Kidney glomerular epithelial cell (primary cell): Measurements from ENCODE around the gene MINK1.

Experiments
- DNase-seq: peaks from one replicate; lab custom pipeline; 2025; lab: John Stamatoyannopoulos, UW

Gene MINK1

GRCh38 chr17:4833178-4833940 lies at the start of gene MINK1:
Gene MINK1, plus strand, starts transcription at chr17:4833340. Its CDS starts 244 bp downstream, at chr17:4833584.
- DNase-seq = peak; percentile 85

- no peak for DNase-seq
Observed at GRCh38 chr17:4785311-4786105, 47.6 kb upstream of the MINK1 start.

GRCh38 chr17:4786106-4786511 lies 47.0 kb upstream of the MINK1 start, which contains the start of gene VMO1:
Gene VMO1, minus strand, starts transcription at chr17:4786364. Its CDS starts 12 bp downstream, at chr17:4786352.
- DNase-seq = no peak

GRCh38 chr17:4786516-4786915 lies 46.6 kb upstream of the MINK1 start:
- DNase-seq = no peak

DNA sequence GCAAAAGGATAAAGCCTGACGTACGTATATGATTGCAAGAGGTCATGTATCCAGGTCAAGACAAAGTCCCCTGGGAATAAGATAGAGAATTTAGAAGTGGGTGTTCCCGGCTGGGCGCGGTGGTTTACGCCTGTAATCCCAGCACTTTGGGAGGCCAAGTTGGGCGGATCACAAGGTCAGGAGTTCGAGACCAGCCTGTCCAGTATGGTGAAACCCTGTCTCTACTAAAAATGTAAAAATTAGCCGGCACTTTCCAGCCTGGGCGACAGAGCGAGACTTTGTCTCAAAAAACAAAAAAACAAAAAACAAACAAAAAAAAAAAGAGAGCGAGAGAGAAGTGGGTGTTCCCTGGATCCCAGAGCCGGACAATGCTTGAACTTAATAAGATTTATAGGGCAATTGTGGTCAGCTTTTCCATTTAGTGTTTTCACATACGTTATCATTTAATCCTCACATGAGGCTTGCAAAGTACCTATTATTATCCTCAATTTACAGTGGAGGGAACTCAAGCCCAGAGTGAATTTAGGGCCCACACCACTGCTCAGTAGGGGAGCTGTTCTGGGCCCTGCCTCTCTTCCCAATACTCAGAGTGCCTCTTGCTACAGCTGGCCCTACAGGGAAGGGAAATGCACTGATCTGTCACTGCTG lies 44.9 kb upstream of the MINK1 start:
- DNase-seq = no peak

DNA sequence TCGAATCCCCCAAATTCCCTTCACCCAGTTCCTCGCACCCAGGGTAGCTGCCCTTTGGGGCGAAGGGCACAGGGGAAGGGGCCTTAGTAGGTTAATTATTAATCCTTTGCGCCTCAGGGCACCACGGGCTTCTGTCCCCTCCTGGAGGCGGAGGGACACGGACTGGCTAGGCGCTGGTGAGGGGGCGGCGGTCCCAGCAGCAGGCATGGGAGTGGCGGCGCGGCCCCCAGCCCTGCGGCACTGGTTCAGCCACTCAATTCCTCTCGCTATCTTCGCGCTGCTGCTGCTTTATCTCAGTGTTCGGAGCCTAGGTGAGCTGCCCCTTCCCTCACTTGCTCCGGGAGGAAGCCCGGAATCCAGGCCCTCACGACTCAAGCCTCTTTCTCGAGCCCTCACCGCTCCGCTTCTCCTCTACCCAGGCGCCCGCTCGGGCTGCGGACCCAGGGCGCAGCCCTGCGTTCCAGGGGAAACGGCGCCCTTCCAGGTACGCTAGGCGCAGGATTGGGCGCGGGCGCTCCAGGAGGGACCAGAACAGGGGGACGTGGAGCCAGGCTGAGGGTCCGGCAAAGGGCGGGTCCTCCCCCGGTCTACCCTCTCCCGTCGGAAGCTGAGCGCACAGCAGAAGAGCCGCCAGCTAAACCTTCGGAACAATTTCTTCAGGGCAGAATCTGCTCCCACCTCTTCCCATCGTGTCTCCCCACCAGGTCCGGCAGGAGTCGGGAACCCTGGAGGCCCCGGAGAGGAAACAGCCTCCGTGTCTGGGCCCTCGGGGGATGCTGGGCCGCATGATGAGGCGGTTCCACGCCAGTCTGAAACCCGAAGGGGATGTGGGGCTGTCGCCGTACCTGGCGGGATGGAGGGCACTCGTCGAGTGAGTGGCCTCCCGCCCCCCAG lies 44.1 kb upstream of the MINK1 start, which contains the start of gene GLTPD2:
TSS of gene GLTPD2 (plus strand) at position 158 of the 894 bp plus-strand sequence. CDS start at position 206, 48 bp downstream.
- no peak for DNase-seq

- DNase-seq = peak; percentile 48
Observed at GRCh38 chr17:4789701-4789950, 43.5 kb upstream of the MINK1 start.

- DNase-seq = peak; percentile 83
Observed at GRCh38 chr17:4789951-4790704, 43.0 kb upstream of the MINK1 start.

DNA sequence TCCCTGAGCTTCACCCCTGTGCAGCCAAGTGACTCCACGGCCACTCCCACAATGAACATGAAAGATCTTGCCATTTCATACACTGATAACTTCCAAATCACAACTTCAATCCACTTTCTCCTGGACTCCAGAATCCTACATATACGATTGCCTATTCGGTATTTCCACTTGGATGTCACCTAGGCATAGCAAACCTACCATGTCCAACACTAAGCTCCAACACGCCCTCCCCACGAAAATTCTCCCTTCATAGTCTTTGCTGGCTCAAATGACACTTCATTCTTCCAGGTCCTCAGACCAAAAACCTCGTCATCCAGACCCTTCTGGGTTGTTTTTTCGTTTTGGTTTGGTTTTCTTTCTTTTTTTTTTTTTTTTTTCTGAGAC lies 42.4 kb upstream of the MINK1 start:
- DNase-seq = no peak

DNA sequence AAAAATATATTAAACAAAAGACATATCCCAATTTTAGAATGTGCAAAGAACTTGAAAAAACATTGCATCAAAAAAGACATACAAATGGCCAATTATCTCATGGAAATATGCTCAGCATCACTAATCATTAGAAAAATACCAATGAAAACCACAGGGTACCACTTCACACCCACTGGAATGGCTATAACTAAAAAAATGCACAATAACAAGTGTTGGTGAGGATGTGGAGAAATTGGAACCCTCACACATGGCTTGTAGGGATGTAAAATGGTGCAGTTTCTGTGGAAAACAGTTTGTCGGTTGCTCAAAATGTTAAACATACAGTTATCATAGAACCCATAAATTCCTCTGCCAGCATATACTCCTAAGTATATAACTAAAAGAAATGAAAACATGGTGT lies 38.0 kb upstream of the MINK1 start:
- no peak for DNase-seq

GRCh38 chr17:4796552-4796920 lies 36.6 kb upstream of the MINK1 start:
- peak; percentile 14 for DNase-seq

DNA sequence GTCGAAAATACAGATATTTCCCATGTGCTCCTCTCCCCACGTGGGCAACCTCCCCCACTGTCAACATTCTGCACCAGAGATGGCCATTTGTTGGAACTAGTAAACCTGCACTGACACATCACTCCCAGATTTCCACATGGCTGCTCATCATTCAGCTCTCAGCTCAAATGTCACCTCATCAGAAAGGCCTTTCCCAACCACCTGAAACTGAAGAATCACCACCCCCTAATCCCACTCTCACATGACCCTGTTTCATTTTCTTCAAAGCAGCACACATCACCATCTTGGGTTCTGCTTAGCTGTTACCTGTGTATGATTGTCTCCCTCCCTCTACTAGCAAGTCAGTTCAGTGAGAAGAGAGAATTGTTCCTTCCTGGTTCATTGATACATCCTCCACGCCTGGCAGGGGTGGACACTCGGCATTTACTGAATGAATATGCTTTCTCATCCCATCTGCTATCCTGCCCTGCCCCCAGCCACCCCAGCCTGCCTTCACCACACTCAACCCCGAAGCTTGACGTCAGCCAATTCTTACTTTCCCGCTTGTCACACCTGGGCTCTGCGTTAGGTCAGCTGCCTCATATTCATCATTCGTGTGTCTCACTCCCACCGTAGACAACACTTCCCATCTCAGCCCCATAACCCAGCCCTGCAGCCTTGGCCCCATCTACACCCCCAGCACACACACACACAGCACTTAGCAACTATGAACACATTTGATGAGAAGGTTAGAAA lies 32.5 kb upstream of the MINK1 start:
- peak; percentile 31 for DNase-seq

- DNase-seq = no peak
Observed at GRCh38 chr17:4802228-4802627, 30.9 kb upstream of the MINK1 start, which contains the start of gene C17orf114. Gene C17orf114, minus strand, starts transcription at chr17:4802328.

DNA sequence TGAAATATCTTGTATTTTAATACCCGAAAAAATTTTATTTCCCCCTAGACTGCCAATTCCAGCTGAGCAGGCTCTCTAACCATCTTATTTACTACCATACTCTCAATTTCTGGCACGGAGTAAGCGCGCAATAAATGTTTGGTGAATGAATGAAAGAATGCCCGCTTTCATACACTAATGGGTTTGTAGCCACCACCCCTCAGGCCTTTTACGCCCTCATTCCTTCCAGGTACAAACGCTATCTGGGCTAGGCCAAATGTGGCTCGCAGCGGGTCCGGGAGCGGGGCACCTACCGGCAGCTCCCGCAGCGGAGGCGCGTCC lies 26.7 kb upstream of the MINK1 start:
- no peak for DNase-seq

DNA sequence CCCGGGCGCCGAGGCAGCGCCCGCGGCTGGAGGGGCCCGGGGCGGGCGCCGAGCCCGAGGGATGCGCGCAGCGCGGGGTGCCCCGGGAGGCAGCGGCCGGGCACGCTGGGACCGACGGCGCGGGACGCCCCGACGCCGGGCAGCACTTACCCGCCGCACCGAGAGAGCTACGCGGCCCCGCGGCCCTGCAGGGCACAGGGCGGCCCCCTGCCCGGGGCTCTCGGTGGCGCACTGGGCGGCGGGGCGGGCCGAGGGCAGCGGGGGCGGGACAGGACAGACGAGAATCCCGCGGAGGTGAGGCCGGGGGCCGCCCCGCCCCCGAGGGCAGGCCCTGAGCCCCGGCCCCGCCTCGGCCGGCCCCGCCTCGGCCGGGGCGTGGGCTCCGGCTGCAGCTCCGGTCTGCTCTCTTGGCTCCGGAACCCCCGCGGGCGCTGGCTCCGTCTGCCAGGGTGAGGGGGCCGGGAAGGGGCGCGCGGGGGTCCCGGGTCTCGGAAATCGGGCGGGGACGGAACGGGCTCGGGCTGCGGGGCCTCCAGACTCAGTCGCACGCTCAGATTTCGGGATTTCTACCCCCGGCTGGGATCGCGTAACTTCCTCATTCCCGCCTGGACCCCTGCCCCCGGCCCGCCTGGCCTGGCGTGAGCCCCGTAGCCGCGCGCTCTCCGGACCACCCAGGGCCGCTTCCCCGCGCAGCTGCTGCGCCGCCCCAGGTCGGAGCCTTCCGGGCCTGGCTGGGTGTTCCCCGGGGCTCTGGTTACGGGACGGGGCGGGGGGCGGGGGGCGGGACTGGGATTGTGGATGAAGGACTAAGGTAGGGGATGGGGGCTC lies 26.1 kb upstream of the MINK1 start, which contains the start of gene PLD2:
TSS of gene PLD2 (plus strand) at position 376 of the 828 bp plus-strand sequence. CDS start 621 bp downstream, outside the sequence.
- DNase-seq = peak; percentile 67

DNA sequence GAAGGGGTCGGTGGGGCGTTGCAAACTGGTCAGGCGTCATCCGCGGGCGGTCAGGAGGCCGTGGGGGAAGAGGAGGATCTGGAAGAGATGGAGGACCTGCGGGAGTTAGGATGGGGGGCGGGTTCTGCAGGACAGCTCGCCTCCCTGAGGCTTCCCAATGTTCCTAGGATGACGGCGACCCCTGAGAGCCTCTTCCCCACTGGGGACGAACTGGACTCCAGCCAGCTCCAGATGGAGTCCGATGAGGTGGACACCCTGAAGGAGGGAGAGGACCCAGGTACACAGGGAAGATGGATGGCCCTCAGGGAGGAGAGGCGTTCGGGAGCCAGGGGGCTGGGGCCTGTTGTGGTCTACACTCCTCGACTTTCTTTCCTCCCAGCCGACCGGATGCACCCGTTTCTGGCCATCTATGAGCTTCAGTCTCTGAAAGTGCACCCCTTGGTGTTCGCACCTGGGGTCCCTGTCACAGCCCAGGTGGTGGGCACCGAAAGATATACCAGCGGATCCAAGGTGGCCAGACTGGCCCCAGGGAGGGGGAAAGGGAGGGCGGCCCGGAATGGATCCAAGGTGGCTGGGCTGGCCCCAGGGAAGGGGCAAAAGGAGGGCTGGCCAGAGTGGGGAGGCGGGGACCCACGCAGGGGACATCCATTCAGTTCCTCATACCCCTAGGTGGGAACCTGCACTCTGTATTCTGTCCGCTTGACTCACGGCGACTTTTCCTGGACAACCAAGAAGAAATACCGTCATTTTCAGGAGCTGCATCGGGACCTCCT lies 25.3 kb upstream of the MINK1 start:
- no peak for DNase-seq

GRCh38 chr17:4808378-4808767 lies 24.8 kb upstream of the MINK1 start:
- DNase-seq = no peak

GRCh38 chr17:4810696-4811290 lies 22.3 kb upstream of the MINK1 start:
- no peak for DNase-seq
